ENCODE results near the gene CCDC30.
"Not testable (repeated sequence)": the region's sequence is repeated elsewhere in the genome, so short reads cannot be mapped to it uniquely, and the experiment has no call there.

DNA sequence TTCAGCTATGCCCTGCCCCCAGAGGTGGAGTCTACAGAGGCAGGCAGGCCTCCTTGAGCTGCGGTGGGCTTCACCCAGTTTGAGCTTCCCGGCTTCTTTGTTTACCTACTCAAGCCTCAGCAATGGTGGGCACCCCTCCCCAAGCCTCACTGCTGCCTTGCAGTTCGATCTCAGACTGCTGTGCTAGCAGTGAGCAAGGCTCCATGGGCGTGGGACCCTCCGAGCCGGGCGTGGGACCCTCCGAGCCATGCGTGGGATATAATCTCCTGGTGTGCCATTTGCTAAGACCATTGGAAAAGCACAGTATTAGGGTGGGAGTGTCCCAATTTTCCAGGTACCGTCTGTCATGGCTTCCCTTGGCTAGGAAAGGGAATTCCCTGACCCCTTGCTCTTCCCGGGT is 38.9 kb downstream of the CCDC30 start:
- TF ChIP-seq, protein P1, sequence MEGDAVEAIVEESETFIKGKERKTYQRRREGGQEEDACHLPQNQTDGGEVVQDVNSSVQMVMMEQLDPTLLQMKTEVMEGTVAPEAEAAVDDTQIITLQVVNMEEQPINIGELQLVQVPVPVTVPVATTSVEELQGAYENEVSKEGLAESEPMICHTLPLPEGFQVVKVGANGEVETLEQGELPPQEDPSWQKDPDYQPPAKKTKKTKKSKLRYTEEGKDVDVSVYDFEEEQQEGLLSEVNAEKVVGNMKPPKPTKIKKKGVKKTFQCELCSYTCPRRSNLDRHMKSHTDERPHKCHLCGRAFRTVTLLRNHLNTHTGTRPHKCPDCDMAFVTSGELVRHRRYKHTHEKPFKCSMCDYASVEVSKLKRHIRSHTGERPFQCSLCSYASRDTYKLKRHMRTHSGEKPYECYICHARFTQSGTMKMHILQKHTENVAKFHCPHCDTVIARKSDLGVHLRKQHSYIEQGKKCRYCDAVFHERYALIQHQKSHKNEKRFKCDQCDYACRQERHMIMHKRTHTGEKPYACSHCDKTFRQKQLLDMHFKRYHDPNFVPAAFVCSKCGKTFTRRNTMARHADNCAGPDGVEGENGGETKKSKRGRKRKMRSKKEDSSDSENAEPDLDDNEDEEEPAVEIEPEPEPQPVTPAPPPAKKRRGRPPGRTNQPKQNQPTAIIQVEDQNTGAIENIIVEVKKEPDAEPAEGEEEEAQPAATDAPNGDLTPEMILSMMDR (IDR thresholded peaks at IDR 0.05) = not testable (repeated sequence)
- not testable (repeated sequence) for TF ChIP-seq POLR2A (IDR thresholded peaks at IDR 0.05)

Data from uterus (tissue), 2 donors.